ENCODE data around the gene ACTL7B. TPM values are rescaled to one million over a fixed set of nuclear protein-coding genes. Genes with fewer than 3 reads are reported as not detected.

The ACTL7B gene
- total RNA-seq, 2 experiments from 2014 or later: 0.08 to 0.25 TPM

DNA sequence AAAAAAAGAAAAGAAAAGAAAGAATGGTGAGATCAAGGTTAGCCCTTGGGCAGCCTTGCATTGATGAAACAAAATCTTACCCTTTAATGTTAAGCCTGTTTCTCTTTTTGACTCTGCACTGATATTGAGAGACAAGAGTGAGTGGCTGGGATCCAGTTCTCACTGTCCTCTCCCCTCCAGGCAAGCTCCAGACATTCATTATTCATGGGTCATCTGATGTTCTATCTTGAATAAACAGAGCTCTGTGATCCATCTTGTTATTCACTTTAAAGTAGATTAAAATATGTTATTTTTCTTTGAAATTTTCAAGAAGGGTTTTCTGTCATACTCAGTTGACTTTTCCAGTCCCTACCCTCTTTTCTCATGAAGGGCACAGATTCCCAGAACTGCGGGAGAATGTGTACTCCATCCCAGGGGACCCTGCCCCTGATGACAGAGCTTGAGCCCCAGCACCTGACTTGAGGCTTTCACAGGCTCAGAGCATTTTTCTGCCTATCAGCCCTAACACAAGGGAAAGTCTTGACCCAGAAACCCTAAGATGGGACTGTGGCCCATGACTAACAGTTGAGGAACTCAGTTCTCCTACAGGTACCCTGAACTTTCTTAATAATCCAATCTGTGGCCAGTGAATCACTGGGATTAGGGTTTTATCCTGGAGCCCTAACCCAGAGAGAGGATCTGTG, 24.1 kb downstream of the ACTL7B start:
- H3K36me3 Mint-ChIP-seq (ENCODE audit: low read depth): no peaks in the 10 kb centered on the region
- no peaks in the 10 kb centered on the region for H3K9me3 ChIP-seq (ENCODE audit: control insufficient read depth in 1 of 2, insufficient read depth in 1 of 2, low read length in 2 of 2)
- H3K27ac ChIP-seq (ENCODE audit: low read depth in 1 of 2, low read length in 2 of 2): no peak overlapping the region
- H3K9me3 Mint-ChIP-seq: no peaks in the 10 kb centered on the region
- no peaks in the 10 kb centered on the region for H3K36me3 ChIP-seq (ENCODE audit: insufficient read depth, low read length)
- no peaks in the 10 kb centered on the region for H3K4me1 ChIP-seq (ENCODE audit: insufficient read depth, low read length)
- ATAC-seq (ENCODE audit: poor library complexity) (no peak), DNase-seq (no peak)
- no peak for TF ChIP-seq CTCF (IDR thresholded peaks at IDR 0.05)
- no peak overlapping the region for H3K4me3 ChIP-seq (ENCODE audit: low read length)
- ChIA-PET CTCF (no interaction called here), POLR2A (no interaction called here)
- no peaks in the 10 kb centered on the region for H3K4me1 Mint-ChIP-seq (ENCODE audit: low read depth)
- H3K27me3 ChIP-seq (ENCODE audit: control insufficient read depth in 1 of 2, insufficient read depth in 2 of 2, low read length in 2 of 2): no peaks in the 10 kb centered on the region
- H3K4me3 Mint-ChIP-seq: no peak overlapping the region
- intact Hi-C loops (cut with DNase I, micrococcal nuclease): no loop called here
- peaks cover 9% of the 10 kb centered on the region for H3K27me3 Mint-ChIP-seq
- H3K27ac Mint-ChIP-seq: no peak overlapping the region

DNA sequence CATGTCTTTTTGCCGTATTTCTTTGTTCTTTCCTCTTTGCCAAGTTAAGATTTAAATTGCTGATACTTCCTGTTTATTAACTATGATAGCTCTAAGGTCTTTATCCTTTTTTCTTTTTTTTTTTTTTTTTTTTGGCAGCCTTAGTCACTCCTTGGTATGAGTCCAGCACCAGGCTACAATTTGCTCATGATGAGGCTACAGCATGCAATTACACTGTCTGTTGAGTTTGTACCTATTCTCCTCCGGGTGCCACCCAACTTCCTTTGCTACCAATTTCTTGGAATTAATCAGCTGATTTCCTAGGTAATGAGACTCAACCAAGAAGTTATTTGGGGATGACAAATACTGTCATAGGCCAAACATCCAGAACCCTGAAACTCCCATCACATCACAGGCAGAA, 25.5 kb downstream of the ACTL7B start:
- H3K9me3 Mint-ChIP-seq: no peaks in the 10 kb centered on the region
- POLR2A ChIA-PET: no interaction called here
- intact Hi-C loops (cut with DNase I, micrococcal nuclease): no loop called here
- H3K9me3 ChIP-seq (ENCODE audit: control insufficient read depth in 1 of 2, insufficient read depth in 1 of 2, low read length in 2 of 2): no peaks in the 10 kb centered on the region
- no peaks in the 10 kb centered on the region for H3K36me3 ChIP-seq (ENCODE audit: insufficient read depth, low read length)
- CTCF ChIA-PET: no interaction called here
- peaks cover 3 to 8% of the 10 kb centered on the region in 2 experiments for H3K27me3 ChIP-seq (ENCODE audit: control insufficient read depth in 1 of 2, insufficient read depth in 2 of 2, low read length in 2 of 2)
- peaks cover 15% of the 10 kb centered on the region for H3K27me3 Mint-ChIP-seq
- no peak overlapping the region for H3K27ac Mint-ChIP-seq
- no peak for TF ChIP-seq CTCF (IDR thresholded peaks at IDR 0.05)
- H3K27ac ChIP-seq (ENCODE audit: low read depth in 1 of 2, low read length in 2 of 2): no peak overlapping the region
- H3K4me1 Mint-ChIP-seq (ENCODE audit: low read depth): no peaks in the 10 kb centered on the region
- ATAC-seq (ENCODE audit: poor library complexity) (no peak), DNase-seq (no peak)
- H3K4me1 ChIP-seq (ENCODE audit: insufficient read depth, low read length): no peaks in the 10 kb centered on the region
- H3K4me3 Mint-ChIP-seq: no peak overlapping the region
- H3K36me3 Mint-ChIP-seq (ENCODE audit: low read depth): no peaks in the 10 kb centered on the region
- no peak overlapping the region for H3K4me3 ChIP-seq (ENCODE audit: low read length)

- H3K27me3 ChIP-seq (ENCODE audit: control insufficient read depth in 1 of 2, insufficient read depth in 2 of 2, low read length in 2 of 2): peaks cover 3 to 9% of the 10 kb centered on the region in 2 experiments
- H3K9me3 ChIP-seq (ENCODE audit: control insufficient read depth in 1 of 2, insufficient read depth in 1 of 2, low read length in 2 of 2): peaks cover 6 to 7% of the 10 kb centered on the region in 2 experiments
- H3K27ac ChIP-seq (ENCODE audit: low read depth in 1 of 2, low read length in 2 of 2): no peak overlapping the region
- Mint-ChIP-seq H3K36me3 (ENCODE audit: low read depth) (peaks cover 4% of the 10 kb centered on the region), H3K4me3 (no peak overlapping the region), H3K4me1 (ENCODE audit: low read depth) (no peaks in the 10 kb centered on the region), H3K9me3 (peaks cover 5% of the 10 kb centered on the region), H3K27me3 (peaks cover 16% of the 10 kb centered on the region), H3K27ac (no peak overlapping the region)
- POLR2A ChIA-PET: no interaction called here
- DNase-seq: no peak
- no peak for TF ChIP-seq CTCF (IDR thresholded peaks at IDR 0.05)
- H3K4me3 ChIP-seq (ENCODE audit: low read length): no peak overlapping the region
- CTCF ChIA-PET: no interaction called here
- ATAC-seq (ENCODE audit: poor library complexity): no peak
- no peaks in the 10 kb centered on the region for H3K4me1 ChIP-seq (ENCODE audit: insufficient read depth, low read length)
- intact Hi-C loops (cut with DNase I, micrococcal nuclease): no loop called here
- no peaks in the 10 kb centered on the region for H3K36me3 ChIP-seq (ENCODE audit: insufficient read depth, low read length)
Measured at GRCh38 chr9:108823829-108824228, 32.0 kb downstream of the ACTL7B start.
